Measurements from ENCODE around the gene RPTN. TPM values are rescaled to one million over a fixed set of nuclear protein-coding genes. Genes with fewer than 3 reads are reported as not detected.

Gene RPTN
- total RNA-seq: not detected
- long read RNA-seq, donor 1: 0 reads
- long read RNA-seq, donor 2: 0 reads

GRCh38 chr1:152159144-152159543, at the start of gene RPTN:
RPTN (minus strand) TSS chr1:152159228; CDS start chr1:152157889, 1,339 bp downstream.
- intact Hi-C loops (cut with DNase I): no loop called here
- no peak for DNase-seq (ENCODE audit: low spot score)

- no peak for DNase-seq (ENCODE audit: low spot score)
- intact Hi-C loops (cut with DNase I): no loop called here
Observed at GRCh38 chr1:152198982-152199381, 40.0 kb upstream of the RPTN start.

- DNase-seq (ENCODE audit: low spot score): no peak
Observed at GRCh38 chr1:152197361-152197941, 38.4 kb upstream of the RPTN start.

GRCh38 chr1:152191711-152192110, 32.7 kb upstream of the RPTN start:
- intact Hi-C loops (cut with DNase I): no loop called here
- no peak for DNase-seq (ENCODE audit: low spot score)

More at GRCh38 chr1:152197361-152197941, 38.4 kb upstream of the RPTN start:
- intact Hi-C loops (cut with DNase I): no loop called here

GRCh38 chr1:152191260-152191659, 32.2 kb upstream of the RPTN start:
- intact Hi-C loops (cut with DNase I): no loop called here
- DNase-seq (ENCODE audit: low spot score): no peak

GRCh38 chr1:152190589-152190988, 31.6 kb upstream of the RPTN start:
- intact Hi-C loops (cut with DNase I): no loop called here
- DNase-seq (ENCODE audit: low spot score): no peak

GRCh38 chr1:152189657-152190442, 30.8 kb upstream of the RPTN start:
- peak; percentile 80 for DNase-seq (ENCODE audit: low spot score)
- intact Hi-C loops (cut with DNase I): loop anchor here (5.0 to 10.0 kb wide), 2 partner anchors 135 to 252 kb away; no protein-coding TSS in a partner anchor

GRCh38 chr1:152188673-152189591, 29.9 kb upstream of the RPTN start:
- peak; percentile 81 for DNase-seq (ENCODE audit: low spot score)
- intact Hi-C loops (cut with DNase I): loop anchor here (5.0 to 10.0 kb wide), 2 partner anchors 134 to 253 kb away; no protein-coding TSS in a partner anchor

- no peak for DNase-seq (ENCODE audit: low spot score)
- intact Hi-C loops (cut with DNase I): loop anchor here (2.0 to 10.0 kb wide), 3 partner anchors 46 to 256 kb away; no protein-coding TSS in a partner anchor
Observed at GRCh38 chr1:152186556-152187285, 27.7 kb upstream of the RPTN start.

GRCh38 chr1:152185544-152186391, 26.7 kb upstream of the RPTN start:
- no peak for DNase-seq (ENCODE audit: low spot score)
- intact Hi-C loops (cut with DNase I): loop anchor here (2.0 to 10.0 kb wide), 3 partner anchors 45 to 257 kb away; no protein-coding TSS in a partner anchor

- peak; percentile 83 for DNase-seq (ENCODE audit: low spot score)
- intact Hi-C loops (cut with DNase I): loop anchor here in 1 of 2 donors (10.0 kb wide), 1 partner anchor 128 kb away; no protein-coding TSS in a partner anchor
Observed at GRCh38 chr1:152182944-152183361, 23.9 kb upstream of the RPTN start.

GRCh38 chr1:152182431-152182830, 23.4 kb upstream of the RPTN start:
- intact Hi-C loops (cut with DNase I): loop anchor here in 1 of 2 donors (10.0 kb wide), 1 partner anchor 128 kb away; no protein-coding TSS in a partner anchor

GRCh38 chr1:152179566-152179965, 20.5 kb upstream of the RPTN start:
- intact Hi-C loops (cut with DNase I): no loop called here
- no peak for DNase-seq (ENCODE audit: low spot score)

More at GRCh38 chr1:152182431-152182830, 23.4 kb upstream of the RPTN start:
- no peak for DNase-seq (ENCODE audit: low spot score)

GRCh38 chr1:152170287-152170905, 11.4 kb upstream of the RPTN start:
- intact Hi-C loops (cut with DNase I): no loop called here
- no peak for DNase-seq (ENCODE audit: low spot score)

GRCh38 chr1:152169366-152170025, 10.5 kb upstream of the RPTN start:
- intact Hi-C loops (cut with DNase I): no loop called here
- DNase-seq (ENCODE audit: low spot score): no peak

GRCh38 chr1:152168535-152168868, 9.5 kb upstream of the RPTN start:
- intact Hi-C loops (cut with DNase I): no loop called here
- no peak for DNase-seq (ENCODE audit: low spot score)
